Right cardiac atrium (tissue), 5 donors: ENCODE measurements around the gene SCARF2. TPM values are rescaled to one million over a fixed set of nuclear protein-coding genes. Genes with fewer than 3 reads are reported as not detected.

Experiments used
- ATAC-seq, 2 donors: fragments of 200-7000 bp; cut with Tn5 transposase; one replicate each; pipeline versions ENCODE4 v1.8.0 to v1.9.1; 2020; ENCODE audit warnings: moderate library complexity in 2 of 2, mild to moderate bottlenecking in 1 of 2
- DNase-seq, 3 donors: peaks; one replicate each; pipeline ENCODE4 v3.0.0-alpha.2; 2020
- H3K27ac ChIP-seq: one replicate; pipeline ENCODE4 v1.5.1; 2013; ENCODE audit warnings: mild to moderate bottlenecking, low read length, control low read depth, moderate library complexity
- H3K27me3 ChIP-seq: one replicate; pipeline ENCODE4 v1.6.1; 2013; ENCODE audit not compliant: control insufficient read depth, insufficient read depth
- H3K4me1 ChIP-seq: one replicate; pipeline ENCODE4 v1.6.1; 2013; ENCODE audit warnings: low read length; ENCODE audit not compliant: control insufficient read depth, insufficient read depth
- H3K4me3 ChIP-seq: one replicate; pipeline ENCODE4 v1.5.1; 2013; ENCODE audit warnings: low read length, control low read depth
- H3K9me3 ChIP-seq: one replicate; pipeline ENCODE4 v1.6.1; 2013; ENCODE audit warnings: low read length; ENCODE audit not compliant: control insufficient read depth
- WGBS: extraction: QIAGEN DNeasy Blood & Tissue Kit; methylation state at CpG from one replicate; pipeline ENCODE4 v1.1.7; 2013; 5-methylcytosine and 5-hydroxymethylcytosine counted together
- intact Hi-C, 4 donors: fragments of 100-400 bp; cut with DNase I; formaldehyde crosslinking; loops; one replicate each; pipeline versions ENCODE4 v1.11.0 to v1.14.0; 2022 to 2023
- polyA plus RNA-seq: library from polyadenylated mRNA; stranded (reverse); fragments of 200-250 nt; gene quantifications from one replicate; pipeline ENCODE4 v1.2.3, GENCODE V29; 2013
- total RNA-seq, 4 donors: library from RNA; stranded (reverse); fragmentation: NEBNext Ultra II Directional; extraction: Animal tissue kit (Norgen Biotek cat#: 25700); gene quantifications; one replicate each; pipeline ENCODE4 v1.2.1, GENCODE V29; 2021
- donor health status: healthy with polysubstance abuse.
- donor health status: DM: no; HTN: yes; CAD: no.
- donor health status: DM: no; HTN: no; CAD: no.
- donor health status: DM: no; HTN: yes; CAD: no; lungs with severe emphysema.
- donor health status: DM: yes; HTN: yes; CAD: no.

Gene SCARF2
- total and polyA plus RNA-seq, 5 donors, result 2.9 to 7.1 (median 4.8) TPM

DNA sequence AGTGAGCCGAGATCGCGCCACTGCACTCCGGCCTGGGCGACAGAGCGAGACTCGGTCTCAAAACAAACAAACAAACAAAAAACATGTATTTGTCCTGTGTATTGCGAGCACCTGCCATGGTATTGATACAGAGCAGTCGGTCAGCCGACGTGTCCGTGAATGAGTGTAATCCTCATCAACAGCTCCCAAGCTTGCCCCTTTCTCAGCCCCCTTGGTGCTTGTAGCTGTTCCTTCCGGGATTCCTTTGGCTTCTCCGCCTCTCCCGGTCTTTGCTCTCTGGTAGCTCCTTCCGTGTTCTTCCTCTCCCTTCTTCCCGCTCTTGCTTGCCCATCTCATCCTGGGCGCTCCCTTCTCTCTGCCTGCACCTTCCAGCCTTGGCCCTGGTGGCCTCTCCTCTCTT, 32.7 kb downstream of the SCARF2 start:
- 94% methylated on average over 18 of the region's 18 CpGs for WGBS
- no peak for ATAC-seq

DNA sequence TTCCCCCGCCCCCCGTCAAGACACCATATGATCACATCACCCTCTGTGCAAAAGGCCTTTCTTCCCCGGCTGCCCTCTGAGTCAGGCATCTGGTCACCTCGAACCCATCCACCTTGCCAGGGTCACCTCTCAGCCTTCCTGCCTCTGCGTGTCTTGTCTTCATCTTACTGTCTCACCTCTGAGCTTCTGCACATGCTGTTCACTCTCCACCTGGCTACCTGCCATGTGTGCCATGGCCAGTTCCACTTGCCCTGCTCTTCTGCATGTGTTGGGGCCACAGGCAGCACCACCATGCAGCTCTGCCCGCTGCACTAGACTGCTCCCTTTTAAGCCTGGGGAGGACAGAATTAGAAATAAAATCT, 33.9 kb downstream of the SCARF2 start:
- no peaks in the 10 kb centered on the region for H3K9me3 ChIP-seq
- H3K4me3 ChIP-seq, result no peak overlapping the region
- ATAC-seq, result no peak
- H3K4me1 ChIP-seq, result no peaks in the 10 kb centered on the region
- 94% methylated on average over 6 of the region's 6 CpGs for WGBS
- no peaks in the 10 kb centered on the region for H3K27me3 ChIP-seq
- no peak for DNase-seq
- no peak overlapping the region for H3K27ac ChIP-seq
- intact Hi-C loops, result no loop called here

More for the DNA sequence above, 32.7 kb downstream of the SCARF2 start:
- Histone ChIP-seq H3K9me3 (no peaks in the 10 kb centered on the region), H3K27me3 (no peaks in the 10 kb centered on the region), H3K4me3 (no peak overlapping the region), H3K4me1 (no peaks in the 10 kb centered on the region), H3K27ac (no peak overlapping the region)
- no peak for DNase-seq
- intact Hi-C loops, result no loop called here

DNA sequence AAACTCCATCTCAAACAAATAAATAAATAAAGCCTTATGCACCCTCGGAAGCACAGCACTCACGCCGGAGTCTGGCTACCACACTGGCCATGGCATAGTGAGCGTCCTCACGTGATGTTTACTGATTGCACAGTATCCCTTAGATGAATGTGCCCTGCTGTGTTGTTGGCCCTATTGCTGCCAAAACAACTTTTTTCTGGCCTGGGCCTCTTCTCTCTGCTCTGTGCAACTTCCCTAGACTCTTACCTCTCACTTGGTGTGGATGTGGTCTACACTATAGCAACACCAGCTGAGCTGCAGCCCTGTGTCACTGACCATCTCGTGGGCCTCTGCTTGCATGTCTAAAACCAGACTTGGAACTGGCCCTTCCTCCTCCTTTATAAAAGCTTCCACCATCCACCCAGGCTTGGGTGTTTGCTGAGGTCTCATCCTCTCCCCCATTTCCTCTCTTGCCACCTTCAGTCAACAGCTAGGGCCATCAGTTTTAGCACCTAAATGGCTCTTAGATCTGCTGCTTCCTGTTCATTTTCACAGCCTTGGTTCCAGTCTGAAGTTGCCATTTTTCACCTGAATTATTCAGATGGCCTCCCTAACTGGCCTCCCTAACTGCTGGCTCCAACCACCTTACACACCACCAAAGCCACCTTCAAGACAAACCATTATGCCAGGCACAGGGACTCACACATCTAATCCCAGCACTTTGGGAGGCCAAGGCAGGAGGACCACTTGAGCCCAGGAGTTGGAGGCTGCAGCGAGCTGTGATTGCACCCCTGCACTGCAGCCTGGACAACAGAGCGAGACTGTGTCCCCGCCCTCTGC, 34.5 kb downstream of the SCARF2 start:
- intact Hi-C loops, result no loop called here
- H3K4me3 ChIP-seq, result no peak overlapping the region
- no peaks in the 10 kb centered on the region for H3K9me3 ChIP-seq
- no peak for DNase-seq
- 93% methylated on average over 9 of the region's 9 CpGs for WGBS
- no peaks in the 10 kb centered on the region for H3K27me3 ChIP-seq
- H3K4me1 ChIP-seq, result no peaks in the 10 kb centered on the region
- no peak overlapping the region for H3K27ac ChIP-seq
- ATAC-seq, result no peak

DNA sequence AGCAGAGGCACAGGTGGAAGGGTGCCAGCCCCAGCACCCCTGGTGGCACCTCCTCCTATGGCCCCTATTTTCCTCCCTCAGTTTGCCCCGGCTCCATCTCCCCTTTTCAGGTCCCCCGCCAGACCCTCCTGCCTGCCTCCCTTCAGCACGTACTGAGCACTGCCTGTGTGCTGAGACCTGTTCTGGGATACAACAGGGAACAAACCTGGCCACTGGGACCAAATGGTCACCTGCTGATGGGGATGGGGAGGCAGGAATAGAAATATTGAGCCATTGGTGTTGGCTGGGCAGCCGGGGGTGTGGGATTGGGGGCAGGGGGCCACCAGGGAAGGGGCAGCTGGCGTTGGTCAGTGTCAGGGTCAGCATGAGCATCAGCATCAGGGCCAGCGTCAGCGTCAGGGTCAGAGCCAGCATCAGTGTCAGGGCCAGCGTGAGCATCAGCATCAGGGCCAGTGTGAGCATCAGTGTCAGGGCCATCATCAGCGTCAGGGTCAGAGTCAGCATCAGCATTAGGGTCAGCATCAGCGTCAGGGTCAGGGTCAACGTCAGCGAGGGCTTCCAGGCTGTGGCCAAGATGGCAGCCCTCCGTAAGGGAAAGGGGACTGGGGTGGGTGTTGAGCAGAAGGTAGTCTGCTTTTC, 36.1 kb downstream of the SCARF2 start:
- 97% methylated on average over 13 of the region's 13 CpGs for WGBS
- no peak for DNase-seq
- Histone ChIP-seq H3K4me1 (no peaks in the 10 kb centered on the region), H3K27me3 (no peaks in the 10 kb centered on the region), H3K4me3 (no peak overlapping the region), H3K27ac (no peak overlapping the region), H3K9me3 (no peaks in the 10 kb centered on the region)
- intact Hi-C loops, result no loop called here
- ATAC-seq, result no peak

DNA sequence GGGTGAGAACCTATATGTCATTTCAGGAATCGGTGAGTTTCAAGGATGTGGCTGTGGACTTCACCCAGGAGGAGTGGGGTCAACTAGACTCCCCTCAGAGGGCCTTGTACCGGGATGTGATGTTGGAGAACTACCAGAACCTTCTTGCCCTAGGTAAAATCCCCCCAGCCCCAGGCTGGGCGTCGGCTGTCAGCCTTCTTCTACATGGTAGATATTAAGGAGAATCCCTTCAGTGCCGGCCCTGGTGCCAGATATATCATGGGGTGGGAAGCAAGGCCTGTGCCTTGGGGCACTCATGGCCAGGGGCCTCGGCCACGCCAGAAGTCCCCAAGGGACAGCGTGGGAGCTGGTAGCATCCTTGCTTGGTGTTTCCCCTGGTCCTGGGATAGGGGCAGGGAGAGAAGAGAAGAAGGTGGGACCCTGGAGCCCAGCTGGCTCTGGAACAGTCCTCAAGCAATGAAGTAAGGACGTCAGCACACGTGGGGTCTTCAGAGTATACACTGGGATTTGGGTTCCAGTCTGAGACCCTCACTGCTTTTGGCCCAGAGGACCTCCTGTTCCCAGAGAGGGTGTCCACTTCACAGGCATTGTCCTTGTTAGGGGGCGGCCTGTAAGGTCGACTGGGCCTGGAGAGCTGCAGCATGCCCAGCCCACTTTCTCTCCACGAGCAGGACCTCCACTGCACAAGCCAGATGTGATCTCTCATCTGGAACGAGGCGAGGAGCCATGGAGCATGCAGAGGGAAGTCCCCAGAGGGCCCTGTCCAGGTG, 36.8 kb downstream of the SCARF2 start:
- Histone ChIP-seq H3K4me1 (no peaks in the 10 kb centered on the region), H3K9me3 (no peaks in the 10 kb centered on the region), H3K4me3 (no peak overlapping the region), H3K27ac (no peak overlapping the region), H3K27me3 (no peaks in the 10 kb centered on the region)
- intact Hi-C loops, result no loop called here
- 92% methylated on average over 15 of the region's 15 CpGs for WGBS
- no peak for ATAC-seq
- DNase-seq, result no peak

DNA sequence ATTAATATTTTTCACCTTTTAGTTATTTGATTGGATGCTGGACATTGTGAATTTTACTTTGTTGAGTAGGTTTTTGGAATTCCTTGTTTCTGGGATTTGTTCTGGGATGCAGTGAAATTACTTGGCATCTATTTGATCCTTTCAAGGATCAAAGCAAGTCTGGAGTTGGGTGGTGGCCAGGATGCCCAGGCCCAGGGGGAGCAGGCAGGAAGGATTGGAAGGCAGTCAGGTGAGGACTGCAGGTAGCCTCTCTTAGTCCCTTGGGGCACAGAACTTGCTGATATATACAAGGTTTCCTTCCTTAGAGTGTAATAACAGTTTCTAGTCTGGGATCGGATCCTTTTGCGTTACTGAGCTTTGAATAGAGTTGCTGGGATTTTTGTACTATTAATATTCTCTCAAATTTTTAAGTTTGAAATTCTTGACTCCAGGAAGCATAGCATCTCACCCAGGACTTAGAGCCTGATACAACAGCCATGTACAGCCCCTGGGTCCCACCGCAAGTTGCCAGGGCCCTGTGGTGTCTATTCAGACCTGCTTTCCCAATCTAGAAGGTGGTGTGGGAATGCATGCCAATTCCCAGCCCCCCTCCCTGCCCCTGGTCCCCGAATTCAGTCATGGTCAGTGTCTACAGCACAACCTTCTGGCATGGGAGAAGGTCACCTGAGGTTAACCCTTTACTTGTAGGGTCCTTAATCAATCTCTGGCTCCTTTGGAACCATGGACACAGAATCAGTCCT, 37.6 kb downstream of the SCARF2 start:
- no peaks in the 10 kb centered on the region for H3K9me3 ChIP-seq
- intact Hi-C loops, result no loop called here
- WGBS, result 80% methylated on average over 4 of the region's 4 CpGs
- no peak overlapping the region for H3K27ac ChIP-seq
- no peaks in the 10 kb centered on the region for H3K27me3 ChIP-seq
- H3K4me1 ChIP-seq, result peaks cover 4% of the 10 kb centered on the region
- ATAC-seq (no peak), DNase-seq (no peak)
- H3K4me3 ChIP-seq, result no peak overlapping the region

DNA sequence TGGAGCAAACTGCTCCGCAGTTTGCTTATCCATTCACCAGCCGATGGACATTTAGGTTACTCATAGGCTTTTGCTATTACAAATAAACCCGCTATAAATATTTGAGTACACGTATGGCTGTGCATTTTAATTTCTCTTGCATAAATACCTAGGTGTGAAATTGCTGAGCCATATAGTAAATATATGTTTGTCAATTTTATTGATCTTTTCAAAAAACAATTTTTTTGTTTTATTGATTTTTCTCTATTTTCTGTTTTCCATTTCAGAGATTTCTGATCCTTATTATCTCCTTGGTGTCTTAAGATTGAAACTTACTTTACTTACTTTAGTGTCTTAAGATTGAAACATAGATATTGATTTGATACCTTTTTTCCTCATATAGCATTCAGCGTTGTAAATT, 39.2 kb downstream of the SCARF2 start:
- DNase-seq (no peak), ATAC-seq (no peak)
- intact Hi-C loops, result no loop called here
- no peaks in the 10 kb centered on the region for H3K27me3 ChIP-seq
- H3K9me3 ChIP-seq, result no peaks in the 10 kb centered on the region
- peaks cover 6% of the 10 kb centered on the region for H3K4me1 ChIP-seq
- 96% methylated on average over 5 of the region's 5 CpGs for WGBS
- no peak overlapping the region for H3K27ac ChIP-seq
- no peak overlapping the region for H3K4me3 ChIP-seq

DNA sequence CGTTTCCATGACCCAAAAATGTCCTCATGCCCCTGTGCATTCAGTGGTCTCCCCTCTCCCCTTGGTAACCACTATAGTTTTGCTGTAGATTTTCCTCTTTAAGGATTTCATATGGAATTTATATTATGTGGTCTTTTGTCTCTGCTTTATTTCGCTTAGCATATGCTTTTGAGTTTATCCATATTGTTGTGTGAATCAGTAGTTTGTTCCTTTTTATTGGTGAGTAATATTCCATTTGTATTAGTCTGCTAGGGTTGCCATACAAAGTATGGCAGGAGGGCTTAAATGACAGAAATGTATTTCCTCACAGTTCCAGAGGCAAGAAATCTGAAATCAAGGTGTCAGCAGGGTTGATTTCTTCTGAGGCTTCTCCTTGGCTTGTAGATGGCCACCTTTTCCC, 40.1 kb downstream of the SCARF2 start:
- no peak for ATAC-seq
- intact Hi-C loops, result no loop called here
- no peaks in the 10 kb centered on the region for H3K9me3 ChIP-seq
- DNase-seq, result no peak
- H3K4me1 ChIP-seq, result peaks cover 6% of the 10 kb centered on the region
- H3K27ac ChIP-seq, result no peak overlapping the region
- no peaks in the 10 kb centered on the region for H3K27me3 ChIP-seq
- no peak overlapping the region for H3K4me3 ChIP-seq
- WGBS, result 98% methylated on average over 2 of the region's 2 CpGs

DNA sequence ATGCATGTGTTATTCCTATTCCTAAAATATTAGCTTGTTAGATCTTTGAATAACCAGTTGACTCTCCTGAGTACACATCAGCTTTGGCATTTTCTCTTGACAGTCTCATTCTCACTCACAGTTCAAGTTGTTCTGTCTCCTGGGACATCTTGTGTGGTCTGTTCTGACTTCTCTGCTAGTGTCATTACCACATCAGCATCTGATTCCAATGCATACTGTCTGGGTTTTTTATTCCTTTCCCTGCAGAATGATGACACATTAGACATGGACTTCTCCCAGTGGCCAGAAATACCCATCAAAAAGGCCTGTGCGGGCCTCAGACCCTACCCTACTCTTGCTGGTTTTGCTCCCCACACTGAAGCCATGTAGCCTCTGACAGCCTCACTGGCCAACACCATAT, 41.0 kb downstream of the SCARF2 start:
- no peak for DNase-seq
- no peaks in the 10 kb centered on the region for H3K27me3 ChIP-seq
- H3K27ac ChIP-seq, result no peak overlapping the region
- H3K9me3 ChIP-seq, result no peaks in the 10 kb centered on the region
- peaks cover 6% of the 10 kb centered on the region for H3K4me1 ChIP-seq
- no peak for ATAC-seq
- no peak overlapping the region for H3K4me3 ChIP-seq
- 88% methylated on average over 1 of the region's 1 CpG for WGBS
- intact Hi-C loops, result no loop called here

DNA sequence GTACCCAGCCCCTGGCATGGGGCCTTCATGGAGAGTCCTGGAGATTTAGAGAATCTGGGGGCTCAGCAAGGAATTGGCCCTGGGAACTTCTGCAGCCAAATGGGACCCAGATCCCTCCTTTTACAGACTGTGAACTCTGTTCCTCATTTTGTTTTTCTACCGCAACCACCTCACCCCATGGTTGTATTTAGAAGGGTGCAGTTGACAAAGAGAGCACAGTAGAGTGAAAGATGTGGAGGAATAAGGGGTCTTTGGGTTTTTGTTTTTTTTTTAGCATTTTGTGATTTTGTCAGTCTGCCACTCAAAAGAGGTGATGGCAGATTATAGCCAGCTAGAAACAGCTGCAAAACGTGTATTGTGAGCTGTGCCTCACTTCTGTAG, 41.7 kb downstream of the SCARF2 start:
- Histone ChIP-seq H3K9me3 (no peaks in the 10 kb centered on the region), H3K4me3 (no peak overlapping the region), H3K27me3 (no peaks in the 10 kb centered on the region), H3K4me1 (peaks cover 6% of the 10 kb centered on the region), H3K27ac (no peak overlapping the region)
- 64% methylated on average over 2 of the region's 2 CpGs for WGBS
- ATAC-seq, result no peak
- no peak for DNase-seq
- intact Hi-C loops, result no loop called here
